Endodermal cell (in vitro differentiated cells): ENCODE results near the gene TNIK. TPM values are rescaled to one million over a fixed set of nuclear protein-coding genes. Genes with fewer than 3 reads are reported as not detected.

ENCODE experiments used
- DNase-seq: peaks from one replicate; pipeline ENCODE4 v3.0.0-alpha.2; 2017
- H3K27ac ChIP-seq: 2 replicates; pipeline ENCODE4 v1.5.1; 2013; ENCODE audit warnings: mild to moderate bottlenecking, low read depth, low read length, moderate library complexity
- H3K27me3 ChIP-seq: 2 replicates; pipeline ENCODE4 v1.6.1; 2013; ENCODE audit warnings: mild to moderate bottlenecking, low read length, moderate library complexity; ENCODE audit not compliant: insufficient read depth, control insufficient read depth, poor library complexity, severe bottlenecking
- H3K36me3 ChIP-seq: 2 replicates; pipeline ENCODE4 v1.7.0; 2013; ENCODE audit warnings: mild to moderate bottlenecking, low read length, moderate library complexity; ENCODE audit not compliant: control insufficient read depth, insufficient read depth
- H3K4me1 ChIP-seq: one replicate; pipeline ENCODE4 v1.7.0; 2013; ENCODE audit warnings: low read length; ENCODE audit not compliant: control insufficient read depth, insufficient read depth
- H3K4me3 ChIP-seq: 2 replicates; pipeline ENCODE4 v1.5.1; 2013; ENCODE audit warnings: mild to moderate bottlenecking, low read length, moderate library complexity
- H3K9ac ChIP-seq: 2 replicates; pipeline ENCODE4 v1.6.1; 2013; ENCODE audit warnings: mild to moderate bottlenecking, low read length, moderate library complexity; ENCODE audit not compliant: poor library complexity, severe bottlenecking; ENCODE audit errors: extremely low read depth
- H3K9me3 ChIP-seq: 2 replicates; pipeline ENCODE4 v1.6.1; 2013; ENCODE audit warnings: mild to moderate bottlenecking, low read length, moderate library complexity; ENCODE audit not compliant: control insufficient read depth
- H3K27ac Mint-ChIP-seq: 2 replicates; pipeline ENCODE4 v1.8.0; 2020; ENCODE audit warnings: mixed read lengths
- H3K27me3 Mint-ChIP-seq: 2 replicates; pipeline ENCODE4 v1.8.0; 2021; ENCODE audit warnings: mild to moderate bottlenecking, mixed read lengths; ENCODE audit not compliant: insufficient read depth
- H3K36me3 Mint-ChIP-seq: 2 replicates; pipeline ENCODE4 v1.8.0; 2020; ENCODE audit warnings: low read depth, mixed read lengths
- H3K4me1 Mint-ChIP-seq: 2 replicates; pipeline ENCODE4 v1.8.0; 2020; ENCODE audit warnings: mixed read lengths
- H3K4me3 Mint-ChIP-seq: 2 replicates; pipeline ENCODE4 v1.8.0; 2020; ENCODE audit warnings: mild to moderate bottlenecking, moderate library complexity, mixed read lengths
- H3K9me3 Mint-ChIP-seq: 2 replicates; pipeline ENCODE4 v1.8.0; 2020; ENCODE audit warnings: mild to moderate bottlenecking, mixed read lengths
- CTCF ChIP-seq: fragments of 200-600 bp; sonication (generic); conservative IDR thresholded peaks from 2 replicates; pipeline ENCODE4 v1.5.0; 2021; ENCODE audit warnings: antibody characterized with exemption, mild to moderate bottlenecking
- WGBS, 2 experiments: methylation state at CpG; one replicate each; pipeline versions ENCODE4 v1.1.5 to v1.1.7; 2013; ENCODE audit warnings: missing lambda C conversion rate in 2 of 2, mixed read lengths in 1 of 2; ENCODE audit not compliant: insufficient coverage in 1 of 2, insufficient read length in 1 of 2; 5-methylcytosine and 5-hydroxymethylcytosine counted together
- total RNA-seq, 2 donors: library from RNA; stranded (reverse); fragmentation: NEBNext Ultra II Directional in 1 of 2; extraction: Animal tissue kit (Norgen Biotek cat#: 25700) in 1 of 2; gene quantifications; 2 replicates in 1 of 2; 3 replicates in 1 of 2; pipeline ENCODE4 v1.2.1, GENCODE V29; 2021

Gene TNIK
- total RNA-seq, 2 donors from 2014 or later, result 12.2 to 14.9 TPM

DNA sequence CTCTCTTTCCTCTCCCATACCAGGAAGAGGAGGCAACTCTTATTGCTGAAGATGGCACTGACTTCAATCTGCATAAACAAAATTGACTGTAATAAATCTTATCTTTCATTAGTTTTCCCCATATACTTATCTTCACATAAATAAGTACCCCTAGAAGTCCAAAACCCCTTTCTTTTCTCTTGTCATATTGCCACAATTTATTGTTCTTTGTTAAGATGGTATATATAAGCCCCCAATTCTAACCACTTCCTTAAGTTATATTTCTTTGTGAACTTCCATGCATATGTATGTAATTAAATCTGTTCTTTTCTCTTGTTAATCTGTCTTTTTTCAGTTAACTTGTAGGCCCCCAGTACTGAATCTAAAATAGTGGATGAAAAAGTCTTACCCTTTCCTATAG lies 68.8 kb downstream of the TNIK start:
- H3K27me3 Mint-ChIP-seq, result no peaks in the 10 kb centered on the region
- H3K4me1 Mint-ChIP-seq, result peaks cover 21% of the 10 kb centered on the region

GRCh38 chr3:171390051-171390941 lies 69.9 kb downstream of the TNIK start:
- peaks cover 23% of the 10 kb centered on the region for H3K4me1 Mint-ChIP-seq
- H3K36me3 Mint-ChIP-seq, result no peaks in the 10 kb centered on the region
- peaks cover 13% of the 10 kb centered on the region for H3K4me1 ChIP-seq
- no peak for TF ChIP-seq CTCF
- H3K27ac Mint-ChIP-seq, result no peak overlapping the region
- no peak overlapping the region for H3K27ac ChIP-seq
- no peak overlapping the region for H3K4me3 ChIP-seq
- no peak for DNase-seq
- peaks cover 20% of the 10 kb centered on the region for H3K9me3 ChIP-seq
- WGBS, 2 experiments, result 91 to 92% methylated on average over 9 of the region's 9 CpGs
- H3K27me3 Mint-ChIP-seq, result peaks cover 1% of the 10 kb centered on the region
- no peaks in the 10 kb centered on the region for H3K27me3 ChIP-seq
- no peaks in the 10 kb centered on the region for H3K36me3 ChIP-seq
- no peak overlapping the region for H3K4me3 Mint-ChIP-seq
- H3K9ac ChIP-seq, result no peak overlapping the region
- H3K9me3 Mint-ChIP-seq, result peaks cover 8% of the 10 kb centered on the region

More for the DNA sequence above, 68.8 kb downstream of the TNIK start:
- no peaks in the 10 kb centered on the region for H3K27me3 ChIP-seq
- Mint-ChIP-seq H3K27ac (no peak overlapping the region), H3K9me3 (peaks cover 8% of the 10 kb centered on the region), H3K36me3 (no peaks in the 10 kb centered on the region), H3K4me3 (no peak overlapping the region)
- H3K27ac ChIP-seq, result no peak overlapping the region
- H3K36me3 ChIP-seq, result no peaks in the 10 kb centered on the region
- no peak for TF ChIP-seq CTCF
- H3K4me3 ChIP-seq, result no peak overlapping the region
- H3K4me1 ChIP-seq, result peaks cover 13% of the 10 kb centered on the region
- H3K9me3 ChIP-seq, result peaks cover 20% of the 10 kb centered on the region
- no peak for DNase-seq
- no peak overlapping the region for H3K9ac ChIP-seq

GRCh38 chr3:171389491-171389890 lies 70.7 kb downstream of the TNIK start:
- no peak overlapping the region for H3K27ac ChIP-seq
- no peak overlapping the region for H3K4me3 Mint-ChIP-seq
- peaks cover 8% of the 10 kb centered on the region for H3K9me3 Mint-ChIP-seq
- no peak overlapping the region for H3K4me3 ChIP-seq
- DNase-seq, result no peak
- WGBS, 2 experiments, result 66 to 67% methylated on average over 3 of the region's 3 CpGs
- H3K36me3 ChIP-seq, result no peaks in the 10 kb centered on the region
- H3K27me3 ChIP-seq, result no peaks in the 10 kb centered on the region
- peaks cover 29% of the 10 kb centered on the region for H3K4me1 Mint-ChIP-seq
- peaks cover 20% of the 10 kb centered on the region for H3K9me3 ChIP-seq
- H3K27ac Mint-ChIP-seq, result no peak overlapping the region
- no peak overlapping the region for H3K9ac ChIP-seq
- H3K27me3 Mint-ChIP-seq, result peaks cover 2% of the 10 kb centered on the region
- H3K4me1 ChIP-seq, result peaks cover 13% of the 10 kb centered on the region
- H3K36me3 Mint-ChIP-seq, result no peaks in the 10 kb centered on the region
- TF ChIP-seq CTCF, result no peak
